Measurements from ENCODE around the gene KLHL14. TPM values are rescaled to one million over a fixed set of nuclear protein-coding genes. Genes with fewer than 3 reads are reported as not detected.

Gene KLHL14
- total and polyA plus RNA-seq, 2 donors (not counting 3 experiments of a cell fraction or from before 2014, with no cell fraction given), result not detected

DNA sequence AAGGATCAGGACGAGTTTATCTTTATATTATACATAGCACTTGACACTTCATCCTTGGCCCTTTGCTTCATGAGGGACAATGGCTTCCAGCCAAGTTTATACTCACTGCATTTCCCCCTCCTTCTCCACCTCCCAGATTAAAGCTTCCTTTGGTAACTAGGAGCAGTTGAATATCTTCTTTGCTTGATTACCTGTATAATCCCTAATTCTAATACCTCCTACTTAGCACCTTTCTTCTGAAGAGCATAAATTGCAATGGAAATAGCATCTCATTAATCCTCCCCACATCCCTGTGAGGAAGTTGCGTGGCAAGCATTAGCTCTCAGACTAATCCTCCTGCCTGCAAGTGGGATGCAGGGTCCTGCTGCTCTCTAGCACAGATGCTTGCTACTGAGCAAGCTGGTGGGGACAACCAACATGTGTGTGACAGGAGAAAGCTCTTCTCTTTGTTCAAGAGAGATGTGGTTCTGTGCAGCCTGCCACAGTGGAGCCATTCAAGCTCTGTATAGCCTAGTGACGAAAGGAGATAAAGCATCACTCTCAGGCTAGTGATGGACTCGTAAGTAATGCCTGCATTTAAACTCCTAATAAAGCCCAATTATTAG lies 19.1 kb downstream of the KLHL14 start:
- POLR2A ChIA-PET, result no interaction called here
- Histone ChIP-seq H4K20me1 (replicated peaks; ENCODE audit: control insufficient read depth, extremely low read depth, insufficient read depth, low read length) (no peaks in the 10 kb centered on the region), H3K4me3 (replicated peaks in 1 of 3; ENCODE audit: insufficient read depth in 1 of 3, low read depth in 1 of 3, low read length in 3 of 3) (no peak overlapping the region), H3K79me2 (ENCODE audit: control insufficient read depth, insufficient read depth, low read length) (no peaks in the 10 kb centered on the region), H3K4me2 (ENCODE audit: insufficient read depth, low read length) (no peak overlapping the region), H2AFZ (ENCODE audit: low read depth, low read length) (no peak overlapping the region), H3K4me1 (ENCODE audit: control insufficient read depth, extremely low read depth, insufficient read depth, low read length) (no peaks in the 10 kb centered on the region), H3K36me3 (ENCODE audit: control insufficient read depth in 2 of 2, extremely low read depth in 1 of 2, insufficient read depth in 2 of 2, low read length in 2 of 2) (no peaks in the 10 kb centered on the region), H3K27me3 (ENCODE audit: control insufficient read depth in 2 of 2, insufficient read depth in 2 of 2, low read length in 2 of 2) (peaks cover 0 to 2% of the 10 kb centered on the region in 2 experiments), H3K9ac (replicated peaks; ENCODE audit: extremely low read depth, insufficient read depth, low read length) (no peak overlapping the region), H3K9me1 (replicated peaks; ENCODE audit: control insufficient read depth, extremely low read depth, insufficient read depth, low read length) (no peaks in the 10 kb centered on the region), H3K27ac (ENCODE audit: insufficient read depth, low read depth, low read length) (no peak overlapping the region), H3K9me3 (replicated peaks; ENCODE audit: control insufficient read depth, insufficient read depth, low read length) (no peaks in the 10 kb centered on the region)
- dilution Hi-C loops (cut with MboI; ENCODE audit: extremely low pct_ligation_motif_present, low sequenced_read_pairs), result no loop called here
- CTCF ChIA-PET, result interaction anchor here (1.1 kb wide), 1 partner anchor 12 kb away, joined by 3 read pairs; no protein-coding TSS in a partner anchor
- TF ChIP-seq, protein P1, sequence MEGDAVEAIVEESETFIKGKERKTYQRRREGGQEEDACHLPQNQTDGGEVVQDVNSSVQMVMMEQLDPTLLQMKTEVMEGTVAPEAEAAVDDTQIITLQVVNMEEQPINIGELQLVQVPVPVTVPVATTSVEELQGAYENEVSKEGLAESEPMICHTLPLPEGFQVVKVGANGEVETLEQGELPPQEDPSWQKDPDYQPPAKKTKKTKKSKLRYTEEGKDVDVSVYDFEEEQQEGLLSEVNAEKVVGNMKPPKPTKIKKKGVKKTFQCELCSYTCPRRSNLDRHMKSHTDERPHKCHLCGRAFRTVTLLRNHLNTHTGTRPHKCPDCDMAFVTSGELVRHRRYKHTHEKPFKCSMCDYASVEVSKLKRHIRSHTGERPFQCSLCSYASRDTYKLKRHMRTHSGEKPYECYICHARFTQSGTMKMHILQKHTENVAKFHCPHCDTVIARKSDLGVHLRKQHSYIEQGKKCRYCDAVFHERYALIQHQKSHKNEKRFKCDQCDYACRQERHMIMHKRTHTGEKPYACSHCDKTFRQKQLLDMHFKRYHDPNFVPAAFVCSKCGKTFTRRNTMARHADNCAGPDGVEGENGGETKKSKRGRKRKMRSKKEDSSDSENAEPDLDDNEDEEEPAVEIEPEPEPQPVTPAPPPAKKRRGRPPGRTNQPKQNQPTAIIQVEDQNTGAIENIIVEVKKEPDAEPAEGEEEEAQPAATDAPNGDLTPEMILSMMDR (IDR thresholded peaks at IDR 0.05; ENCODE audit: extremely low read depth in 1 of 2, insufficient read depth in 1 of 2, low read depth in 1 of 2, low read length in 2 of 2), result no peak
- TF ChIP-seq JUN (IDR thresholded peaks at IDR 0.05; ENCODE audit: borderline replicate concordance, insufficient read depth, insufficient read length, low read depth), result no peak
- no peak for TF ChIP-seq POLR2AphosphoS5 (IDR thresholded peaks at IDR 0.05; ENCODE audit: insufficient read depth, low read depth, low read length)
- TF ChIP-seq, protein P2, sequence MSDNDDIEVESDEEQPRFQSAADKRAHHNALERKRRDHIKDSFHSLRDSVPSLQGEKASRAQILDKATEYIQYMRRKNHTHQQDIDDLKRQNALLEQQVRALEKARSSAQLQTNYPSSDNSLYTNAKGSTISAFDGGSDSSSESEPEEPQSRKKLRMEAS (IDR thresholded peaks at IDR 0.05; ENCODE audit: insufficient read depth, insufficient read length), result no peak
- TF ChIP-seq EZH2 (IDR thresholded peaks at IDR 0.05; ENCODE audit: borderline replicate concordance, low read depth, low read length, severe bottlenecking), result no peak
- TF ChIP-seq POLR2A (IDR thresholded peaks at IDR 0.05; ENCODE audit: low read depth, low read length), result no peak
- no peak for TF ChIP-seq FOS (IDR thresholded peaks at IDR 0.05; ENCODE audit: borderline replicate concordance, insufficient read depth, low read length)
- no peak for TF ChIP-seq MYC (IDR thresholded peaks at IDR 0.05; ENCODE audit: low read depth, low read length)
- no peak for TF ChIP-seq GATA2 (IDR thresholded peaks at IDR 0.05; ENCODE audit: insufficient read depth, insufficient read length, low read depth, low read length)
- DNase-seq (ENCODE audit: low read depth, low spot score), result no peak
- intact Hi-C loops (cut with micrococcal nuclease), result no loop called here
- no peak for FAIRE-seq
- no TSS peak for BruUV-seq (replicated peaks)
